Fibroblast of villous mesenchyme (primary cell): ENCODE measurements around the gene FBXL19. TPM values are rescaled to one million over a fixed set of nuclear protein-coding genes. Genes with fewer than 3 reads are reported as not detected.

ENCODE experiments used
- DNase-seq: peaks from one replicate; pipeline ENCODE4 v3.0.0-alpha.2; 2010; ENCODE audit warnings: low read depth
- H3K4me3 ChIP-seq: 2 replicates; pipeline ENCODE4 v1.5.1; 2011; ENCODE audit warnings: low read depth, mild to moderate bottlenecking, low read length
- total RNA-seq: library from RNA; depleted of rRNA; stranded (reverse); fragments of >200 nt; gene quantifications from 2 replicates; pipeline ENCODE4 v1.2.3, GENCODE V29; 2012
- TF ChIP-seq, protein P1 (sequence below): IDR thresholded peaks from 2 replicates; pipeline ENCODE4 v1.5.1; 2012; ENCODE audit warnings: low read depth, mild to moderate bottlenecking, low read length; ENCODE audit not compliant: insufficient read depth

FBXL19 gene
- total RNA-seq, 1 donor: 26.8 TPM

DNA sequence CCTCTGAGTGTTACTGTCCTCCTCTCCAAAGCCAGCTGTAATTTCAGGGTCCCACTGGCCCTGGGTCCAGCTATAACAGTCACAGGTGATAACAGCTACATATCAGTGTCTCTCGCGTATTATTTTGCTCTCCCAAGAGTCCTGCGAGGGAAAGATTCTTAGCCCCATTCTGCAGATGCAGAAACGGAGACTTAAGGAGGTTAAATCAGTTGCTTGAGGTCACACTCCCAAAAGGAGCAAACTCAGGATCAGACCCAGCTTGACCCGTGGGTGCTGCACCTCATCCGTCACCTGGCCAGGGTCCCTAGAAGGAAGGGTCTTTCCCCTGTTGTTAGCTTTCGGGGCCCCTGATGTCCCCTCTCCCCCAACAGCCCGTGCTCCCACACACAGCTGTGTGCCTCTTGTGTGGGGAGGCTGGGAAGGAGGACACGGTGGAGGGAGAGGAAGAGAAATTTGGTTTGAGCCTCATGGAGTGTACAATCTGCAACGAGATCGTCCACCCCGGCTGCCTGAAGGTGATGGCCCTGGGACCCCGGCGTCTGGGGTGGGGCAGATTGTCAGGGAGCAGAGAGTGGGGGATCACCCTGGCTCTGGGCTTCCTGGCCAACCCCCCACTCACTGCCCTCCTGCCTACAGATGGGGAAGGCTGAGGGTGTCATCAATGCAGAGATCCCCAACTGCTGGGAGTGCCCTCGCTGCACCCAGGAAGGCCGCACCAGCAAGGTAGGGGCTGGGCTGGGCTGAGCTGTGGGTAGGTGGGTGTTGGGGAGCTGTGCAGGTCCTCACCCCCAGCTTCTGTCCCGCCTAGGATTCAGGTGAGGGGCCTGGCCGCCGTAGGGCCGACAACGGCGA lies 3.8 kb downstream of the FBXL19 start:
- H3K4me3 ChIP-seq: no peak overlapping the region
- TF ChIP-seq, protein P1, sequence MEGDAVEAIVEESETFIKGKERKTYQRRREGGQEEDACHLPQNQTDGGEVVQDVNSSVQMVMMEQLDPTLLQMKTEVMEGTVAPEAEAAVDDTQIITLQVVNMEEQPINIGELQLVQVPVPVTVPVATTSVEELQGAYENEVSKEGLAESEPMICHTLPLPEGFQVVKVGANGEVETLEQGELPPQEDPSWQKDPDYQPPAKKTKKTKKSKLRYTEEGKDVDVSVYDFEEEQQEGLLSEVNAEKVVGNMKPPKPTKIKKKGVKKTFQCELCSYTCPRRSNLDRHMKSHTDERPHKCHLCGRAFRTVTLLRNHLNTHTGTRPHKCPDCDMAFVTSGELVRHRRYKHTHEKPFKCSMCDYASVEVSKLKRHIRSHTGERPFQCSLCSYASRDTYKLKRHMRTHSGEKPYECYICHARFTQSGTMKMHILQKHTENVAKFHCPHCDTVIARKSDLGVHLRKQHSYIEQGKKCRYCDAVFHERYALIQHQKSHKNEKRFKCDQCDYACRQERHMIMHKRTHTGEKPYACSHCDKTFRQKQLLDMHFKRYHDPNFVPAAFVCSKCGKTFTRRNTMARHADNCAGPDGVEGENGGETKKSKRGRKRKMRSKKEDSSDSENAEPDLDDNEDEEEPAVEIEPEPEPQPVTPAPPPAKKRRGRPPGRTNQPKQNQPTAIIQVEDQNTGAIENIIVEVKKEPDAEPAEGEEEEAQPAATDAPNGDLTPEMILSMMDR: no peak
- DNase-seq: no peak

GRCh38 chr16:30927789-30928378 lies 4.5 kb downstream of the FBXL19 start:
- peak; percentile 27 for DNase-seq

DNA sequence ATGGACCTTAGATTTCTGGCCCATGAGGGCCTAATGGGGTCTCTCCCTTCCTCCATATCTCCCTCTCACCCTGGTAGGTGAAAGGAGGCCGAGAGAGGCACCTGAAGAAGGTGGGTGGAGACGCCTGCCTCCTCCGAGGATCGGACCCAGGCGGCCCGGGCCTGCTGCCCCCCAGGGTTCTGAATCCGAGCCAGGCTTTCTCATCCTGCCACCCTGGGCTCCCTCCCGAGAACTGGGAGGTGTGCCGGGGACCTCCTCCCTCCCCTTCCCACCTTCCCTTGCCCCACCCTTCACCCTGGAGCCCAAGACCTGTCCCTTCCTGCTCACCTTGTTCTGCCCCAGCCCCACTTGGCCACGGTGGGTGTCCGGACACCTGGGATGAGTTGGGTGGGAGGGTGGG lies 5.0 kb downstream of the FBXL19 start:
- DNase-seq: no peak
- TF ChIP-seq, protein P1: no peak
- H3K4me3 ChIP-seq: no peak overlapping the region

More at GRCh38 chr16:30927789-30928378, 4.5 kb downstream of the FBXL19 start:
- H3K4me3 ChIP-seq: no peak overlapping the region
- TF ChIP-seq, protein P1: no peak

- no peak for DNase-seq
- H3K4me3 ChIP-seq: no peak overlapping the region
- TF ChIP-seq, protein P1: no peak
These were observed 5.8 kb downstream of the FBXL19 start for GRCh38 chr16:30929167-30929566.

DNA sequence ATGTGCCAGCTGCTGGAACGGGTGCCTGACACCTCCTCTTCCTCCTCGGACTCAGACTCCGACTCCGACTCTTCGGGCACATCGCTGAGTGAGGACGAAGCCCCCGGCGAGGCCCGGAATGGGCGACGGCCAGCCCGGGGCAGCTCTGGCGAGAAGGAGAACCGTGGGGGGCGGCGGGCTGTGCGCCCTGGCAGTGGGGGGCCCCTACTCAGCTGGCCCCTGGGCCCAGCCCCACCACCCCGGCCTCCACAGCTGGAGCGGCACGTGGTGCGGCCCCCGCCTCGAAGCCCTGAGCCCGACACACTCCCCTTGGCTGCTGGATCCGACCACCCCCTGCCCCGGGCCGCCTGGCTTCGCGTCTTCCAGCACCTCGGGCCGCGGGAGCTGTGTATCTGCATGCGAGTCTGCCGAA lies 6.8 kb downstream of the FBXL19 start:
- no peak overlapping the region for H3K4me3 ChIP-seq
- DNase-seq: no peak
- TF ChIP-seq, protein P1: no peak

- TF ChIP-seq, protein P1: no peak
- DNase-seq: no peak
- no peak overlapping the region for H3K4me3 ChIP-seq
These were observed 7.8 kb downstream of the FBXL19 start for GRCh38 chr16:30931068-30931650.
